GM21360 (cell line): ENCODE measurements around the gene DNER.
"Not testable (repeated sequence)": the region's sequence is repeated elsewhere in the genome, so short reads cannot be mapped to it uniquely, and the experiment has no call there.

Source experiments
- ATAC-seq: cut with Tn5 transposase; IDR thresholded peaks from one replicate; pipeline ENCODE4 v1.9.1; 2021; ENCODE audit warnings: mild to moderate bottlenecking, moderate library complexity; ENCODE audit not compliant: unreplicated experiment

DNER gene

GRCh38 chr2:229514273-229514895, 200.0 kb downstream of the DNER start:
- no peak for ATAC-seq

- no peak for ATAC-seq
Observed at GRCh38 chr2:229511524-229511923, 202.8 kb downstream of the DNER start.

GRCh38 chr2:229506699-229507098, 207.7 kb downstream of the DNER start:
- ATAC-seq: not testable (repeated sequence)

GRCh38 chr2:229501051-229501794, 213.1 kb downstream of the DNER start:
- no peak for ATAC-seq

- no peak for ATAC-seq
Observed at GRCh38 chr2:229492034-229492433, 222.3 kb downstream of the DNER start.

- no peak for ATAC-seq
Observed at GRCh38 chr2:229490167-229490566, 224.2 kb downstream of the DNER start.

- ATAC-seq: no peak
Observed at GRCh38 chr2:229489016-229489415, 225.3 kb downstream of the DNER start.

- ATAC-seq: no peak
Observed at GRCh38 chr2:229488232-229488631, 226.1 kb downstream of the DNER start.

- ATAC-seq: no peak
Observed at GRCh38 chr2:229486673-229487072, 227.7 kb downstream of the DNER start.

- ATAC-seq: no peak
Observed at GRCh38 chr2:229485857-229486256, 228.5 kb downstream of the DNER start.

- ATAC-seq: no peak
Observed at GRCh38 chr2:229477269-229477755, 237.0 kb downstream of the DNER start.

GRCh38 chr2:229475778-229476177, 238.6 kb downstream of the DNER start:
- ATAC-seq: no peak

- no peak for ATAC-seq
Observed at GRCh38 chr2:229474125-229474524, 240.2 kb downstream of the DNER start.

GRCh38 chr2:229470781-229471180, 243.6 kb downstream of the DNER start:
- ATAC-seq: no peak

GRCh38 chr2:229467783-229468182, 246.6 kb downstream of the DNER start:
- ATAC-seq: no peak

- no peak for ATAC-seq
Observed at GRCh38 chr2:229463841-229464346, 250.5 kb downstream of the DNER start.

- ATAC-seq: no peak
Observed at GRCh38 chr2:229462112-229462511, 252.2 kb downstream of the DNER start.

GRCh38 chr2:229456091-229456490, 258.3 kb downstream of the DNER start:
- ATAC-seq: no peak

GRCh38 chr2:229454934-229455631, 259.3 kb downstream of the DNER start:
- ATAC-seq: no peak

GRCh38 chr2:229453230-229453629, 261.1 kb downstream of the DNER start:
- no peak for ATAC-seq

GRCh38 chr2:229451852-229452251, 262.5 kb downstream of the DNER start:
- ATAC-seq: no peak

GRCh38 chr2:229447227-229447626, 267.1 kb downstream of the DNER start:
- ATAC-seq: no peak
